Right cardiac atrium (tissue), 5 donors: Measurements from ENCODE around the gene TUBA4A. TPM values are rescaled to one million over a fixed set of nuclear protein-coding genes. Genes with fewer than 3 reads are reported as not detected.

Source experiments
- ATAC-seq, 2 donors: fragments of 200-7000 bp; cut with Tn5 transposase; one replicate each; pipeline versions ENCODE4 v1.8.0 to v1.9.1; 2020; ENCODE audit warnings: moderate library complexity in 2 of 2, mild to moderate bottlenecking in 1 of 2
- DNase-seq, 3 donors: peaks; one replicate each; pipeline ENCODE4 v3.0.0-alpha.2; 2020
- H3K27ac ChIP-seq: one replicate; pipeline ENCODE4 v1.5.1; 2013; ENCODE audit warnings: mild to moderate bottlenecking, low read length, control low read depth, moderate library complexity
- H3K27me3 ChIP-seq: one replicate; pipeline ENCODE4 v1.6.1; 2013; ENCODE audit not compliant: control insufficient read depth, insufficient read depth
- H3K4me1 ChIP-seq: one replicate; pipeline ENCODE4 v1.6.1; 2013; ENCODE audit warnings: low read length; ENCODE audit not compliant: control insufficient read depth, insufficient read depth
- H3K4me3 ChIP-seq: one replicate; pipeline ENCODE4 v1.5.1; 2013; ENCODE audit warnings: low read length, control low read depth
- H3K9me3 ChIP-seq: one replicate; pipeline ENCODE4 v1.6.1; 2013; ENCODE audit warnings: low read length; ENCODE audit not compliant: control insufficient read depth
- WGBS: extraction: QIAGEN DNeasy Blood & Tissue Kit; methylation state at CpG from one replicate; pipeline ENCODE4 v1.1.7; 2013; 5-methylcytosine and 5-hydroxymethylcytosine counted together
- intact Hi-C, 4 donors: fragments of 100-400 bp; cut with DNase I; formaldehyde crosslinking; loops; one replicate each; pipeline versions ENCODE4 v1.11.0 to v1.14.0; 2022 to 2023
- long read RNA-seq, 4 donors: library from polyadenylated mRNA; unstranded; transcript quantifications; one replicate each; pipeline ENCODE4 v2.0.0, GENCODE V29; 2020 to 2021
- polyA plus RNA-seq: library from polyadenylated mRNA; stranded (reverse); fragments of 200-250 nt; gene quantifications from one replicate; pipeline ENCODE4 v1.2.3, GENCODE V29; 2013
- total RNA-seq, 4 donors: library from RNA; stranded (reverse); fragmentation: NEBNext Ultra II Directional; extraction: Animal tissue kit (Norgen Biotek cat#: 25700); gene quantifications; one replicate each; pipeline ENCODE4 v1.2.1, GENCODE V29; 2021
- donor health status: healthy with polysubstance abuse.
- donor health status: DM: no; HTN: yes; CAD: no.
- donor health status: DM: no; HTN: no; CAD: no.
- donor health status: DM: no; HTN: yes; CAD: no; lungs with severe emphysema.
- donor health status: DM: yes; HTN: yes; CAD: no.

TUBA4A gene
- total RNA-seq (10 to 100 TPM; 27.6 to 88.6 (median 64.3) TPM), polyA plus RNA-seq (131 TPM)
- long read RNA-seq, donor 1, transcript TUBA4A-201 (4 exons, 2,162 nt): major isoform, 45 of 76 reads
- long read RNA-seq, donor 1, partial matches to known transcripts: 7 of 76 reads
- long read RNA-seq, donor 1, other reads (novel, unspliced or antisense): 17 of 76 reads
- long read RNA-seq, donor 2, transcript TUBA4A-201 (4 exons, 2,162 nt): major isoform, 48 of 64 reads
- long read RNA-seq, donor 2, partial matches to known transcripts: 3 of 64 reads
- long read RNA-seq, donor 2, other reads (novel, unspliced or antisense): 11 of 64 reads
- long read RNA-seq, donor 3, transcript TUBA4A-201 (4 exons, 2,162 nt): major isoform, 35 of 58 reads
- long read RNA-seq, donor 3, transcript TUBA4A-202 (4 exons, 2,499 nt): minor isoform, 5 of 58 reads
- long read RNA-seq, donor 3, partial matches to known transcripts: 13 of 58 reads
- long read RNA-seq, donor 3, other reads (novel, unspliced or antisense): 4 of 58 reads
- long read RNA-seq, donor 4, transcript TUBA4A-201 (4 exons, 2,162 nt): major isoform, 31 of 40 reads
- long read RNA-seq, donor 4, partial matches to known transcripts: 3 of 40 reads
- long read RNA-seq, donor 4, other reads (novel, unspliced or antisense): 2 of 40 reads

GRCh38 chr2:219253753-219254589 lies at the start of gene TUBA4A:
TUBA4A (minus strand) TSS chr2:219253918; CDS start chr2:219253858, 60 bp downstream.
- Histone ChIP-seq H3K27ac (peak within 1 kb of the TSS; percentile 50), H3K4me1 (peaks cover 12% of the 10 kb centered on the region), H3K9me3 (no peaks in the 10 kb centered on the region), H3K27me3 (no peaks in the 10 kb centered on the region), H3K4me3 (peak within 1 kb of the TSS; percentile 56)
- intact Hi-C loops: no loop called here
- ATAC-seq: peak; percentile 93 to 94
- peak; percentile 89 to 96 (median 95) for DNase-seq
- WGBS: under 1% methylated on average over 76 of the region's 76 CpGs

GRCh38 chr2:219302412-219302968 lies 48.8 kb upstream of the TUBA4A start:
- ATAC-seq: no peak
- intact Hi-C loops: no loop called here
- no peaks in the 10 kb centered on the region for H3K27me3 ChIP-seq
- WGBS: 72% methylated on average over 11 of the region's 11 CpGs
- H3K4me3 ChIP-seq: no peak overlapping the region
- no peaks in the 10 kb centered on the region for H3K9me3 ChIP-seq
- H3K27ac ChIP-seq: no peak overlapping the region
- no peak for DNase-seq
- peaks cover 2% of the 10 kb centered on the region for H3K4me1 ChIP-seq

GRCh38 chr2:219300022-219300421 lies 46.3 kb upstream of the TUBA4A start:
- DNase-seq (no peak), ATAC-seq (no peak)
- Histone ChIP-seq H3K27ac (no peak overlapping the region), H3K27me3 (no peaks in the 10 kb centered on the region), H3K9me3 (no peaks in the 10 kb centered on the region), H3K4me3 (no peak overlapping the region), H3K4me1 (peaks cover 2% of the 10 kb centered on the region)
- 63% methylated on average over 5 of the region's 5 CpGs for WGBS
- intact Hi-C loops: no loop called here

- Histone ChIP-seq H3K27me3 (no peaks in the 10 kb centered on the region), H3K4me3 (no peak overlapping the region), H3K4me1 (peaks cover 2% of the 10 kb centered on the region), H3K27ac (no peak overlapping the region), H3K9me3 (no peaks in the 10 kb centered on the region)
- intact Hi-C loops: loop anchor here in 3 of 4 donors (5.0 to 10.0 kb wide), 3 partner anchors 55 to 137 kb away; partner anchors contain the start of genes NHEJ1 (in 2 of the 3), GLB1L (in 1 of the 3) and STK16 (in 1 of the 3)
- WGBS: 79% methylated on average over 6 of the region's 6 CpGs
- no peak for ATAC-seq
- no peak for DNase-seq
These were observed 45.6 kb upstream of the TUBA4A start for GRCh38 chr2:219299372-219299760.

GRCh38 chr2:219298759-219299371 lies 45.1 kb upstream of the TUBA4A start:
- no peak overlapping the region for H3K4me3 ChIP-seq
- peak; percentile 64 to 72 for ATAC-seq
- 22% methylated on average over 15 of the region's 15 CpGs for WGBS
- no peaks in the 10 kb centered on the region for H3K9me3 ChIP-seq
- no peaks in the 10 kb centered on the region for H3K27me3 ChIP-seq
- peaks cover 2% of the 10 kb centered on the region for H3K4me1 ChIP-seq
- intact Hi-C loops: loop anchor here in 3 of 4 donors (5.0 to 10.0 kb wide), 3 partner anchors 54 to 137 kb away; partner anchors contain the start of genes NHEJ1 (in 2 of the 3), GLB1L (in 1 of the 3) and STK16 (in 1 of the 3)
- DNase-seq: peak; percentile 85 to 95 (median 95)
- H3K27ac ChIP-seq: no peak overlapping the region

GRCh38 chr2:219297766-219298456 lies 44.2 kb upstream of the TUBA4A start:
- intact Hi-C loops: loop anchor here in 3 of 4 donors (5.0 to 10.0 kb wide), 3 partner anchors 53 to 136 kb away; partner anchors contain the start of genes NHEJ1 (in 2 of the 3), GLB1L (in 1 of the 3) and STK16 (in 1 of the 3)
- no peak for DNase-seq
- WGBS: 80% methylated on average over 14 of the region's 14 CpGs
- H3K27me3 ChIP-seq: no peaks in the 10 kb centered on the region
- H3K27ac ChIP-seq: no peak overlapping the region
- no peak for ATAC-seq
- H3K4me3 ChIP-seq: no peak overlapping the region
- H3K4me1 ChIP-seq: peaks cover 2% of the 10 kb centered on the region
- H3K9me3 ChIP-seq: no peaks in the 10 kb centered on the region

- Histone ChIP-seq H3K27me3 (no peaks in the 10 kb centered on the region), H3K4me3 (no peak overlapping the region), H3K27ac (no peak overlapping the region), H3K9me3 (no peaks in the 10 kb centered on the region), H3K4me1 (peaks cover 2% of the 10 kb centered on the region)
- peak in 1 of 3 donors; percentile 56 for DNase-seq
- intact Hi-C loops: loop anchor here in 3 of 4 donors (5.0 to 10.0 kb wide), 3 partner anchors 52 to 135 kb away; partner anchors contain the start of genes NHEJ1 (in 2 of the 3), GLB1L (in 1 of the 3) and STK16 (in 1 of the 3)
- ATAC-seq: no peak
- 86% methylated on average over 25 of the region's 25 CpGs for WGBS
These were observed 43.1 kb upstream of the TUBA4A start for GRCh38 chr2:219296631-219297391.

GRCh38 chr2:219296142-219296541 lies 42.4 kb upstream of the TUBA4A start:
- intact Hi-C loops: loop anchor here in 3 of 4 donors (5.0 to 10.0 kb wide), 3 partner anchors 51 to 134 kb away; partner anchors contain the start of genes NHEJ1 (in 2 of the 3), GLB1L (in 1 of the 3) and STK16 (in 1 of the 3)
- 83% methylated on average over 14 of the region's 14 CpGs for WGBS
- Histone ChIP-seq H3K9me3 (no peaks in the 10 kb centered on the region), H3K27me3 (no peaks in the 10 kb centered on the region), H3K4me3 (no peak overlapping the region), H3K4me1 (peaks cover 2% of the 10 kb centered on the region), H3K27ac (no peak overlapping the region)
- DNase-seq: no peak
- ATAC-seq: no peak
